Activated CD8-positive, alpha-beta memory T cell treated with anti-CD3 and anti-CD28 coated beads for 36 hours (primary cell): ENCODE results near the gene GRIA1. TPM values are rescaled to one million over a fixed set of nuclear protein-coding genes. Genes with fewer than 3 reads are reported as not detected.

Source experiments
- CTCF ChIA-PET: fragments of 350-600 bp; sonication (Branson Sonifier 250); formaldehyde crosslinking; loops from one replicate; lab custom pipeline; 2021; ENCODE audit warnings: antibody characterized with exemption; lab: Charles Lee
- POLR2A ChIA-PET: fragments of 350-600 bp; sonication (Branson Sonifier 250); formaldehyde crosslinking; loops from one replicate; lab custom pipeline; 2021; ENCODE audit warnings: antibody characterized with exemption; lab: Charles Lee
- total RNA-seq, 2 experiments: library from RNA; stranded (reverse); gene quantifications; one replicate each; pipeline ENCODE4 v1.2.3, GENCODE V29; 2021

Gene GRIA1
- total RNA-seq, 2 experiments from 2014 or later, result not detected

DNA sequence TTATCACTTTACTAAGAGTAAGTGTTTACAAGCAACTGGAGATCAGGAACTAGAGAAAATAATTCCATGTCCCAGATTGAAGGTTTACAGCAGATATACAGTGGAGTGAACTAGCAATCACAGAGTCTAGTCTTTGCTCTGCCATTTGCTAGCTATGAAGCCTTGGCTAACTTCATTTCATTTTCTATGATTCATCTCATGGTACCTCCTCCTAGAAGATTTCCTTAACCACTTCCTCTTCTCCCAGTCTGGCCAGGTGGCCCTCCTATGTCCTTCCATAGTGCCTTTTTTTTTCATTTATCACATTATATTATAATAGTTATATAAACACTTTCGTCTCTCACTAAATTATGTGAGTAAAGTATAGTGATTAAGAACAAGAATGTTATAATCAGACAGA lies 52.1 kb downstream of the GRIA1 start:
- ChIA-PET CTCF (no interaction called here), POLR2A (no interaction called here)

DNA sequence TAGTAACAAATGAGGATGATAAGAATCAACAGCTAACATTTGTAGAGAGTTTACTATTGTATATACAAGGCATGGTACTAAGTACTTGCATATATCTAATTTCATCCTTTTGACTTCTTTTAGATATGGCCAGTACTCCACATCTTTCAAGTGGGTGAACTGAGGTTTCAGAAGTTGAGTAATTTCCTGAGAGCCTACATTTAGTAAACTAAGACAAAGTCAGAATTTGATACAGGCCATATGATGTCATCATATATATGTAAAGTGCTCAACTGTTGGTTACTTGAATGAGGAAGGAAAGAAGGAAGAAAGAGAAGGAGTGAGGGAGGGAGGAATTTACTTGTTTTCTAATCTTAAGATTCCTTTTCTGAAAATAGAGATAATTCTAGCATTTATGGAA lies 52.8 kb downstream of the GRIA1 start:
- CTCF ChIA-PET, result no interaction called here
- POLR2A ChIA-PET, result no interaction called here

DNA sequence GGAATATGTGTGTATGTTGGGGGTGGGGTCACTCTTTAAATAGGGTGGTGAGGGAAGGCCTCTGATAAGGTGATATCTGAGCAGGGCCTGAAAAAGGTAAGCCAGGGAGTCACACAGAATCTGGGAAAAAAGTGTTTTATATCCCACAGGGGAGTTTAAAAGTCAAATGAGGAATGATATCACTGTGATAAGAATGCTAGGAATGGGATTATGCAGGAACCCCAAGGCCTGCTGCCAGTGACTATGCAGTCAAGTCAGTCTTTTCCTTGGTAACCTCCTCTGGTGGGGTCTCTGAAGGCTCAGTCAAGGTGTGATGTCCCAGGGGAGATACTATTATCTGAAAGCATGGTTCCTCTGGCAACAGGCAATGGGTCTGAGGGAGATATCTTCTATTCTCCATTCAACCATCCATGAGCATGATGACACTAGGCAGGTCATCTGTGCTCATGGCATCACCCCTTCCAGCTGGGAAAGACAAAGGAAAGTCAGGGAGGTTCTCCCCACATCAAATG lies 53.5 kb downstream of the GRIA1 start:
- CTCF ChIA-PET, result no interaction called here
- POLR2A ChIA-PET, result no interaction called here

DNA sequence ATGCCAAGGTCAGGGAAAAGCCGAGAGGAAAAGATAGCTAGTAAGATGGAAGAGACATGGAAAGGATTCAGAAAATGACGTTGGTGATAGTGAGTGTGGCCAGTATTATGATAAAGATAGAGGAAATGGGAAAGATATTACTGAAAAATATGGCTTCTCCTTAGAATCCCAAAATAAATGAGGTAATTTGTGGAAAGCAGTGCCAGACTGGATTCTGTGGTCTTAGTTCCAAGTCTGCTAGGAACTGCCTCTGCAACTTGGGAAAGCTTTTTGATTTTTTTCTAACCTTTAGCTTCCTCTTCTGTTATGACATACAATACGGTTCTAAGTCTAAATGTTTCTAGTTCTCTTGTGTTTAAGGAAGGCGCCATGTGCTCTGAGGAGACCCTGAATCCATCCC lies 54.2 kb downstream of the GRIA1 start:
- POLR2A ChIA-PET, result no interaction called here
- CTCF ChIA-PET, result no interaction called here

DNA sequence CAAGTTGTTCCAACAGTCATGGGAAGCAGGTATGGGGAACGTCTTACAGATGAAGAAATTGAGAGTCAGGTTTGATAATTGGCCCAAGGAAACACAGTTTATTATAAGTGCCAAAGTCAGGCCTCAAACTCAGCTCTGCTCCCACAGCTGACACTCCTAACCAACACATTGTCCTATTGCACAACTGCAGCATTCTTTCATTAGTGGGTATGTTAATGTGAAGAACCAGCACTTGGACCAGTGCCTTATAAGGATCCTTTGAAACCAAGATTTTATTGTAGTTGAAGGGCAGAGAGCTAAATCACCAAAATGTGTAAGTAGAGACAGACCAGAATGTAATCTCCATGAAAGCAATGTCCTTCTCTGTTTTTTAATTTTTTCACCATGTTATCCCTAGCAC lies 56.1 kb downstream of the GRIA1 start:
- ChIA-PET POLR2A (no interaction called here), CTCF (no interaction called here)

DNA sequence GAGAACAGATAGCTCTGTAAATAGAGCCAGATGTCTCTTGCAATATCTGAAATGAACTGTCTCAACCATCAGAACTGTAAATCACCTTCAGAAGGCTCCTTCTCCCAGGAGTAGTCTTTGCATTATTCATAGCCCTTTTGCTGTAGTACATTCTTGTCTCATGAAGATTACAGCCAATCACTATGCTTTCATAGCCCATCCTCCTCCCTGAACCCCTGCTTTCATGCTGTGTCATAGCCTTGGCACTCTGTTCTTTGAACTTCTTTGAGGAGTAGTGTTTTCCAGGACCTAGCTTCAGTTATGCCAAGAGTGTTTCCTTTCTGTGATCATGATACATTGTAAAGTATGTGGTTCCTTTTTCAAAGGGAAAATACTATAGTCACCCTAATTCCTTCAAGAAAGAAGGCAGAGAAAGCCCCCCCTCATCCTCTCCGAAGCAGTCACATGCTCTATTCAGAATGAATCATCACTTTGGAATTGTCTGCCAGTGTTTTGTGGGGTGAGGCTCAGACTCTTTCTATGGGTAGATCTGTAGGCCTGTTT lies 61.1 kb downstream of the GRIA1 start:
- CTCF ChIA-PET, result no interaction called here
- POLR2A ChIA-PET, result no interaction called here

DNA sequence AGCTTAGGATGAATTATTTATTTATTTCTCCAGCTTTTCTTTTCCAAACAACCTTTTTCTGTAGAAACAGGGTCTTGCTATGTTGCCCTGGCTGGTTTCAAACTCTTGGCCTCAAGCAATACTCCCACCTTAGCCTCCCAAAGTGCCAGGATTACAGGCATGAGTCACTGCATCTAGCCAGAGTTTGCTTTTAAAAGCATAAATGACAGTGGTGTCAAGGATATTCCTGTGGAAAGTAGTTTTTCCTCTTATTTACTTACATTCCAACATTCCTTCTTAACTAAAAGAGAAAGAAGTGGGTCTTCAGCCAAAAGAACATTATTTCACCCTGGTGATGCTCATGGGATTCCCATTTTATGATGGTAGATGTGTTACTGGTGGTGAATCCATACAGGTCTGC lies 62.4 kb downstream of the GRIA1 start:
- CTCF ChIA-PET, result no interaction called here
- POLR2A ChIA-PET, result no interaction called here

DNA sequence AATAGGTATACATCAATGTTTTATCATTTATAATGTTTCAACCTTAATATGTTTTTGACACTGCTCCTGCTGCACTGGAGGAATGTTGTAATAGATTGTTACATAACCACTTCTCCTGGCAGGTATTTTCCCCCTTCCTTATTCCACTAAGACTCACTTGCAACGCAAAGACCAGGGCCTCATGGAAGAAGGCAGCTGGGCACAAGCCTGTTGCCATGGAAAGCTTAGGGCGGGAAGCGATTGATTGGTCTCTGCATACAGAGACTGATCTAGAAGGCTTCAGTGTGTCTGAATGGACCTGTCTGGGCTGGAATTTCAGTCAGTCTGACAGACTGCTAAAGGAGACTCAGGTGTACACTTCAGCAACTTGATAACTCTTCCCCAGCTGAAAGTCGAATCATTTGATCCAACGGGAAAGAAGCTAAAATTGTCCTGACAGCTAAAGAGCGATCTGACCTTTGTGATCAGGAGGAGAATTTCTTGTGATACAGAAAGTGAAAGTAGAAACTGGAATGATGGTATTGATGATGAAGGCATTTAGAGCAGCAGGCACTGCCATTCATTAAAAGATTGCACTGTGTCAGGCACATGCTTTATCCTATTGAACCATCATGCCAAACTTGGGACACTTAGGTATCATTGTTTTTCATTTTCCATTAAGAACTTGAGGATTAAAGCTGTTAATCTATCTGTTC lies 65.1 kb downstream of the GRIA1 start:
- ChIA-PET POLR2A (no interaction called here), CTCF (no interaction called here)

DNA sequence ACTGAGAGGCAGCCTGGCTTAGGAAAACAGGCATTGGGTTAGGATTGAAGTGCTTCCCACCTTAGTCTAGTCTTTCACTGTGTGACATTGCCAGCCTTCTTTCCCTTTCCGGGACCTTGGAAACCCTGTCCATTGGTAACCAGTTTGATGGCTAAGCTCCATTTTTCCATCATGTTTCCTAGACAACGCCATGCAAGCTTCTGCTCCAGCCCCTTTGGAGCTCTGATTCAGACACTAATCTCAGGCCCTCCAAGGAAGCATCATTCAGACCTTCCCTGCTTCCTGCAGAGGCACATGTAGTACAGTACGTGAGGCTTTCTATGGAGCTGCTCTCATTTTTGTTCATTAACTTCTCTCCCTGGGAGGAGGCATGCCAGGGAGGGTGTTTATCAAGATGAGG lies 68.5 kb downstream of the GRIA1 start:
- POLR2A ChIA-PET, result no interaction called here
- CTCF ChIA-PET, result no interaction called here

DNA sequence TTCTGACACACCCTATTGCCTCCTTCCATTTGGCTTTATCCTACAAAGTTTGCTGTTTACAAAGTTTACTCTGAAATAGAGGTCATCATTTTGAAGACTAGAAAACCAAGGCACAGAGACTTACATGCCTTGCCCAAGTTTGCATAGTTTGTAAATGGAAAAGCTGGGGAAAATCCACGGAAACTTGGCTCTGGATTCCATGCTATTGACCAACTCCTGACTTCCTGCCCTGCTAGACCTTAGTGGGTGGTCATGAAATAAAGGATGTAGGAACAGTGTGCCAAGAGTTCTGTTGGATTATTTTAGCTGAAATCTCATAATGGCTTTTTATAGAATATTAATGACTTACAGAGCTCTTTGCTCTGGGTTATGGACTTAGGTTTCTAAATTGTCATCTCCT lies 69.5 kb downstream of the GRIA1 start:
- CTCF ChIA-PET, result no interaction called here
- POLR2A ChIA-PET, result no interaction called here

DNA sequence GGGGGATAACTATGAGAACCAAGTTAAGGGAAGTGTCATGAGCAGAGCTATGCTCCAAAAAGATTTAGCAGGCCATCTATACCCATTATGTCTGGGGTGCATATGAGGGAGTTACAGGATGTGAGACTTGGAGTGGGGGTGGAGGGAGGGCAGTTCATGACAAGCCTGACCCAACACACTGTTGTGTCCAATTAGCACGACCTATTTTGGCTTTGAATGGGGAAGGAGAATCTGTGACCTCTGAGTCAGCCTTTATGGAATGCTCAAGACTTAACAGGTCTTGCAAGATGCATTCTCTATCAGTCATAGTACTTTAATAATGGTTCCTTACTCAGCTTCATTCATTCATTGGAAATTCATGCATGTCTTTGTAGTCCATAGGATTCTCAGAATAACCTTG lies 71.7 kb downstream of the GRIA1 start:
- POLR2A ChIA-PET, result no interaction called here

DNA sequence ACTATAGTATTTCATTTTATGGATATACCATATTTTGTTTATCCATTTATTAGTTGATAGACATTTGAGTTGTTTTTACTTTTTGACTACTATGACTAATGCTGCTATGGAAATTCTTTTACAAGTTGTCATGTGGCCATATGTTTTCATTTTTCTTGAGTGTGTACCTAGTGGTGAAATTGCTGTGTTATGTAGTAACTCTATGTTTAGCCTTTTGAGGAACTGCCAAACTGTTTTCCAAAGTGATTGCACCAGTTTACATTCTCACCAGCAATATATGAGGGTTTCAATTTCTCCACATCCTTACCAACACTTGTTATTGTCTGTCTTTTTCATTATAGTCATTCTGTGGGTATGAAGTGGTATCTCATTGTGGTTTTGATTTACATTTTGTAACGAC lies 75.4 kb downstream of the GRIA1 start:
- POLR2A ChIA-PET, result no interaction called here

More for the DNA sequence above, 71.7 kb downstream of the GRIA1 start:
- CTCF ChIA-PET, result no interaction called here

DNA sequence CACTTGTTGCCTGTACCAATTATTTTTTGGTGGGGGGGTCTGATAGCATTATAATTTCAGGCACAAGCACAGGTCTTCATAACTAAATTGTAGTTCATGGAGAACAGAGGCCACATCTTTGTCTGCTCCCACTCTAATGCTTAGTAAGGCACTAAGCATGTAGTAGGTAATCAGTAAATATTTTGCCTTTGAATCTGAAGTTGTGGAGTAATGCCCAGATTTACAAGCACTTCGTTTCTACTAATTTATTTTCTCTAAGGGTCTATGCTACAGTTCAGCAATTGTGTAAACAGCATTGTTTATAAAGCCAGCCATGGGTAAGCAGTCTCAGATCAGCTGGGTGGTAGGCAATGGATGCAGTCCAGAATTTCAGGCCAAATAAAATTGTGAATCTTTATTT lies 78.6 kb downstream of the GRIA1 start:
- ChIA-PET CTCF (interaction anchor here (0.6 kb wide), 1 partner anchor 63 kb away, joined by 3 read pairs; no protein-coding TSS in a partner anchor), POLR2A (no interaction called here)

More for the DNA sequence above, 75.4 kb downstream of the GRIA1 start:
- CTCF ChIA-PET, result no interaction called here

DNA sequence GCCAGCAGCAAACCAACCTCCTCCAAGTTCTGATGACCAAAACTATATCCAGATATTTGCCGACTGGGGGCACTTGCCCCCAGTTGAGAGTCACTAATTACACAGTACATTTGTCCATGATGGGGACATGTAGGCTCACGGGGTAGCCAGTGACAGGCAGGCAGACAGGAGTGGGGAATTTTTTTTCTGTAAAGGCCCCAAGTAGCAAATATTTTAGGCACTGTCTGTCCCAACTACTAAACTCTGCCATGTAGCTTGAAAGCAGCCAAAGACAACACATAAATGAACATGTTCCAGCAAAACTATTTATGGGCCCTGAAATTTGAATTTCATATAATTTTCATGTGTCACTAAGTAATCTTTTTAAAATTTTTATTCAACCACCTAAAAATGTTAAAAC lies 80.7 kb downstream of the GRIA1 start:
- POLR2A ChIA-PET, result no interaction called here

DNA sequence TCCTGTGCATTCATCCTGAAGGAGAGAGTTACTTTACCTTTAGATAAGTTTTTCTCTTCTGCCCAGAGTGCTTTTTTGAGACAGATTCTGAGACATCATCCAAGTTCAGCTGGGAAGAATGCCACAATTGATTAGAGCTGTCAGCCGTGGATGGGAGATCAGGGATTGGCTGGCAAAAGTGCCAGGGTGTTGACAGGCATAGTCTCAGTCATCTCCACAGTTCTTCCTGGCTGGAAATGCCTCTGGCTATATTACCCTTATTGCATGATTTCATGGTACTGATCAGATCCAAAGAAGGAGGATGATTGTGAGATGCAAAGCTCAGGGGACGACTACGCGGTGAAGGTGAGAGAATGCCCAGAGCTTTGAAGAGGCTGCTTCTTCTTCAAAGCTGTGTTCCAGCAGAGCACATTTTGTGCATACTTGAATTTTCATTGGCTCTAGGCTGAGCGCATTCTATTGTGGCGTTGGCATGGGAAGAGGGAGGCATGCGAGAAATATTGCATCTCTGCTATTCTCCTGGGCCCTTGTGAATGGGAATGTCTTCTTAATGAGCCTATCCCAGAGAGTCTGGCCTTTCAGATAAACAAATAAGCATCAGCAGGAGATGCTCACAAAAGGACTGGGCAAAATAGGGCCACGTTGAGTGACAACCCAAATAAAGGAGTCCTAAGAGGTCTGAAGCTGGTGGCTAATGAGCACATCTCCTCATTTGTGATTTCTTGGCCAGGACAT lies 82.1 kb downstream of the GRIA1 start:
- ChIA-PET POLR2A (no interaction called here), CTCF (no interaction called here)

More for the DNA sequence above, 80.7 kb downstream of the GRIA1 start:
- CTCF ChIA-PET, result no interaction called here

DNA sequence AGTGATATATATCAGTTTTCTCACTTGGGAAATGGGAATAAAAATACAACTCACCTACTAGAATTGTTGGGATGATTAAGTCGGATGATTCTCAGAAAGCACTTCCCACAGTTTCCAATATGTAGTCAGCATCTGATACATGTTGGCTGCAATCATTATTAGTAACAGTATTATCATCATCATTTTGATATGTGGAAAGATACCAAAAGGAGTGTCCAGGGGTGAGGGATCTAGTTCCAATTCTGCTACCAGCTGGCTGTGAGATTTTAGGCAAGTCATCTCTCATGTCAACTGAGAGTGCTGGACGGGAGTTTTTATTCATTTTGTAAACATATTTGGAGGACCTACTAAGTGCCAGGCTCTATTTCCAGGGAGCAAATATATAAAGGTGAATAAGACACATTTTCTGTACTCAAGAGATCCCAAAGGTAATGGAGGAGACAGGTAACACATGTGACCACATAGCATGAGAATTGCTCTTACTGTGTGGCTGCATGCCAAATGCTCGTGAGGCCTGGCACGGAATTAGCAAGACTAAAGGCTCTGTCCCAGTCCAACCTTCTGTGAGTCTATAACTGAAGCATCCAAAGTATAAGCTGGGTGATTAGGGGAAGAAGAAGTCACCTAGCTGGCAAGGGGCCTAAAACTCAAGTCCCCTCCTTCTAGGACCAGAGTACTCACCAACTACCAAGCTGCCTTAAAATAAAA lies 83.0 kb downstream of the GRIA1 start:
- ChIA-PET POLR2A (no interaction called here), CTCF (no interaction called here)

DNA sequence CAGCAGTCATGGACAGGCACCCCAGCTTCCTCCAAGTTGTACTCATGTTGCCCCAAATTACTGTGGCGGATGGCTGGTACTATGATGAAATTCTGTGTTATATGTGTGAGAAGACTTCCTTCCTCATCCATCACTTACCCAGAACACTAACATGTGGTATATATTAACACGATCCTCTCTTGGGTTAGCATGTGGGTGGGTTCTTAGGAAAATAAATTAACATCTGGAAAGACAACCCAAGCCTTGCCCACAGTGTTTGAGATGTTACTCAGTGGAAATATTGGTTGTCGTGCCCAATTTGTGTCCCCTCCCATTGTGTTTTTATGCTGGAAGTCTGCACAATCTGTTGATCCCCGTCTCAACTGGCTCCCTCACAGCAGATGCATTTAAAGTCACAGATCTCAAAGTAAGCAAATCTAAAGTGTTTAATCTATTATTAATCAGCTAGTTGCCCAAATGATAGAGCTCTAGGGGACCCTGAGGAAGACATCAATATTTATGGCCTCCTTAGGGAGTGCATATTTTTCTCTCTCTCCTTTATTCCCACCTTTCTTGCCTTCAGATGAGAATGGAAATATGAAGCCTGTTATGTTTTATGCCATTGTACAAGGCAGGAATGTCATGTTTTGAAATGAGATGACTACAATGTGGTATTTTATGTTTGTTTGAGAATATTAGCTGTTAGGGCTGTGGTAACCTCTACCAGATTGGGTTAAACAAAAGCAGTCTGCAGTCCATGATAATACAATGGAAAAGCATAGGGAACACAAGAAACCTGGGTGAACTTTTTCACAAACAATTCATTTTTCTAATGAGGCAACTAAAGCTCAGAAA lies 93.9 kb downstream of the GRIA1 start:
- ChIA-PET POLR2A (no interaction called here), CTCF (no interaction called here)

DNA sequence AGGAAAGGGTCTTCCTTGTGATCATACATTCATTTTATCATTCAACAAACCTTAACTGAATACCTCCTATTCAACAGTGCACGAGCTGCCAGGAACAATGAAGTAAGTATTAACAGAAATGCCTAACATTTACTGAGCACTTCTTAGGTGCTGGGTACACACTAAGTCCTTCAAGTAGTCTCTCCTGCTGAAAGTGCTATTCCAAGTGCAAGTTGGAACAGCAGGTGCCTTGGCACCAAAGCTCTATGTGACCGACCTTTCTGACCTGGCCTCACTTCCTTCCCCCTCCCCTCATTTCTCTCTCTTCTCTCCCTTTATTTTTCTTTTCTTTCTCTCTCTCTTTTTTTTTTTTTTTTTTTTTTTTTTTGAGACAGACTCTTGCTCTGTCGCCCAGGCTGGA lies 94.5 kb downstream of the GRIA1 start:
- ChIA-PET CTCF (no interaction called here), POLR2A (no interaction called here)

DNA sequence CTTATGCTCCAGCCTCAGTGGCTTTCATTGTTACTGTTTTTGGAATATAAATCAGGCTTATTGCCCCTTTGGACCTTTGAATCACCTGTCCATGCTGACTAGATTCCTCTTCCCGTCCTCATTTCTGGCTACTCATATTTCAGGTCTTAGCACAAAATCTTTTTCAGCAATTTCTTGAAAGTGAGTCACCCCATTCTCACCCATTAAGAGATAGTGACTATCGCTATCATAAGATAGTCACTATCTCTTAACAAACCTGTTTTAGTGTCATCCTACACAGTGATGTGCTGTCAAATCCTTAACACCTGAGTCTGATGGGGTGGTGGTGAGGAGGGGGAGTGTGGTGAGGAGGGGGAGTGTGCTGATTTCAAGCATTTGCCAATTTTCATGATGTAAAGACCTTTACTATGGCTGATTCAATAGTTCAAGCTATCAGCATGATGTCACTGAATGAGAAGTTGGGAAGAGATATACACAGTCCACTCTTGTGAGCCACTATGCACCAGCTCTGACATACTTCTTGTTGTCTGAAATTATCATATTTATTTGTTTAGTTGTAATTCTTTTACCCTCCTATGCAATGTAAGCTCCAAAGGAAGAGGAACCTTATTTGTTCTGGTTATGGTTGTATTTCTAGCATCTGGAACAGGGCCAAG lies 95.3 kb downstream of the GRIA1 start:
- CTCF ChIA-PET, result interaction anchor here (0.5 kb wide), 1 partner anchor 1022 kb away, joined by 4 read pairs; no protein-coding TSS in a partner anchor
- POLR2A ChIA-PET, result no interaction called here
